LNCAP (cell line): Measurements from ENCODE around the gene LKAAEAR1.

ENCODE experiments used
- CTCF ChIP-seq: fragments of 450-650 bp; IDR thresholded peaks from 2 replicates; pipeline ENCODE4 v1.5.1; 2017; ENCODE audit warnings: mild to moderate bottlenecking

Gene LKAAEAR1

DNA sequence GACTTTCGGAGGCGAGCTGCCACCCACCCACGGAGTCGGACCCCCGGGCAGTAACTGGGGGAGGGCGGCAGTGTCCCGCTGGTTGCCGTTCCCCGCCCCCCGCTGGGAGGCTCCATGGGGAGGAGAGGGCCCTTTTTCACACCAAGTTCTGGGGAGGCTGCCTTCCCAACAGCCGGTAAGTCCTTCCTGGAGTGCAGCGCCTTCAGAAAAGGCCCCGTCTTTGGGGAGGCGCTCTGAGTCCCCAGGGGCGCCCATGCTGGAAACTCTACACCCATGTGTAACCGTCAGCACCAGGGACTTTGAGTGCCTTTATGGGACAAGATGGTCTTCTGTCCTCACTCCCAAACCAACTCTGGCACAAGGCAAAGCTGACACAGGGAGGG, 34.3 kb downstream of the LKAAEAR1 start:
- no peak for TF ChIP-seq CTCF

DNA sequence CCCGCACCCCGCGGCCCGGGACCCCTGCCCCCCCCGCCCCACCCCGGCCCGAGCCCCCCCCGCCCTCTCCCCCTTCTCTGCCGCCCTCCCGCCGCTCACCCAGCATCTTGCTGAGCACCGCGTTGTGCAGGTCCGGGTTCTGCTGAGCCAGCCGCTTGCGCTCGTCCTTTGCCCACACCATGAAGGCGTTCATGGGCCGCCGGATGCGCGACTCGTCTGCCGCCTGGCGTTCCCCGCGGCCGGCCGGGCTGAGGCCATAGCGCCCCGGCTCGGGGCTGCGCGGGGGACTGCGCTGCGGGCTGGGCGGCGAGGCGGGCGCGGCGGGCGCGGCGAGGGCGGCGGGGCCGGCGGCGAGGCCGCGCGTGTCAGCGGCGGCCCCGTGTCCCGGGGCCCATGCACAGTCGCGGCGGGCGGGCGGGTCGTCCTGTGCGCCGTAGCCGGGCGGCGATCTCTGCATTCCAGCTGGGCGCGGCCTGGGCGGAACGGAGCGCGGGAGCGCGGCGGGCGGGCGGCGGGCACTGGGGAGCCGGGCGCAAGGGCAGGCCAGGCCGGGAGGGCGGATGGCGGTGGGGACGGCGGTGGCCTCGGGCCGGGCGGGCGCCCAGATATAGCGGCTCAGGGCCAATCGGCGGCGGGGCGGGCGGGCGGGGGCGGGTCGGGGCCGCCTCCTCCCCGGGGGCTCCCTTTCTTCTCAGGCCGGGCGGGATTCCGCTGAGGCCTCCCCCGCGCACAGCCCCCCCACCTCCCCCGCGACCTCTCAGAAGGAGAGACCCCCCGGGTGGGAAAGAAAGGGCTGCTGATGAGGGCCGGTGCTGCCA, 34.9 kb downstream of the LKAAEAR1 start, which contains the start of gene SOX18:
Gene SOX18, minus strand, starts transcription at position 580 of the 818 bp plus-strand sequence. Its CDS starts 123 bp downstream, at position 457.
- TF ChIP-seq CTCF = no peak

- no peak for TF ChIP-seq CTCF
These were observed 35.7 kb downstream of the LKAAEAR1 start for GRCh38 chr20:64048402-64049044.

DNA sequence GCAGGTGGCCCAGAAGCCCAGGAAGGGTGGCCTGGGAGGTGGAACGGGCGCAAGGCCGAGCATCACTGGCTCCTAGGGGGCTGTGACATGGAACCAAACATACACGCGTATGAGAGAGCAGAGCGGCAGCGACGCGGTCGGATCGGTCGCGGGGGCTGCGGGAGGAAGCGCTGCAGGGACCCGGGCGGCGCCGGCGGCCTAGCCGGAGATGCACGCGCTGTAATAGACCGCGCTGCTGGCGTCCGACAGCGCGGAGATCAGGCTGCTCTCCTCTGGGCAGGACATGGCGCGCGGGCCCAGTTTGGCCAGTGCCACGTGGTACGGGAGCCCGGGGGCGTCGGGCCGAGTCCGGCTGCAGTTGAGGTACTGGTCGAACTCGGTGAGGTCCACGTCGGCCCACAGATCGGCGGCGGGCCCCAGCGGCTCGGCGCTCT, 36.2 kb downstream of the LKAAEAR1 start:
- no peak for TF ChIP-seq CTCF

- TF ChIP-seq CTCF = no peak
These were observed 37.2 kb downstream of the LKAAEAR1 start for GRCh38 chr20:64047046-64047389.

DNA sequence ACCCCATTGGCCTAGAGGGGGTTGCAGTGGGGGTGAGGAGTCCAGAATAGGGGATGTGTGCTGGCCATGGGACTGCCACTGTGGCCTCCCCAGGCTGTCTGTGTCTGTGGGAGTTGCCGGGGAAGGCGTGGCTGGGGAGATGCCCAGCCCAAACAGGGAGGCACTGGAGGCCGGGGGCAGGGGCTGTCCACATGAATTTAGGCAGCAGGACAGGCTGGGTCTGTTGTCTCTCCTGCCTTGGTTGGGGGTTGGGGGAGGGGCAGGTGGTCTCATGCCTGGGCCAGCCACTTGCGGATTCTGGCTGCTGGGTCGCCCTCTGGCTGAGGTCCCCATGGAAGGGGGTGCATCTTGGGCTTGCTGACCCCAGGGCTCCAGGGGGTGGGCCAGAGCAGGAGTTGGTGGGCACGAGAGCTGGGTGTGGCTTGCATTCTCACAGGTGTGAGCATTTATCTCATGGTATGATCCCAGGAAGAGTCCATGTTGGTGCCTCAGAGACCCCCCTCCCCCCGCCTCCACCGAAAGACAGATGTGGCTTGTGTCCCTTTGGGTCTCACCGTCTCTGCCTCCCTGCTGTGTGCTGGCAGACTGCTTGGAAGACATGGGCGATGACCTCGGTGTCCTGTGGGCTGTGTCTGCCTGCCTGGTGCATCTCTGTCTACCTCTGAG, 38.7 kb downstream of the LKAAEAR1 start:
- TF ChIP-seq CTCF = no peak

GRCh38 chr20:64044484-64045247, 39.5 kb downstream of the LKAAEAR1 start:
- no peak for TF ChIP-seq CTCF
